Osteocyte (in vitro differentiated cells): ENCODE results near the gene RNF224. TPM values are rescaled to one million over a fixed set of nuclear protein-coding genes. Genes with fewer than 3 reads are reported as not detected.

Experiments used
- DNase-seq: peaks from one replicate; pipeline ENCODE4 v3.0.0; 2021; ENCODE audit warnings: mixed read lengths; ENCODE audit not compliant: unreplicated experiment; ENCODE audit errors: extremely low spot score
- H3K27ac Mint-ChIP-seq: one replicate; pipeline ENCODE4 v1.8.0; 2021; ENCODE audit warnings: mild to moderate bottlenecking, mixed read lengths; ENCODE audit not compliant: unreplicated experiment
- H3K27me3 Mint-ChIP-seq: one replicate; pipeline ENCODE4 v1.8.0; 2021; ENCODE audit warnings: mixed read lengths; ENCODE audit not compliant: unreplicated experiment
- H3K36me3 Mint-ChIP-seq: one replicate; pipeline ENCODE4 v1.8.0; 2021; ENCODE audit warnings: mixed read lengths; ENCODE audit not compliant: unreplicated experiment
- H3K4me1 Mint-ChIP-seq: one replicate; pipeline ENCODE4 v1.8.0; 2021; ENCODE audit warnings: mixed read lengths; ENCODE audit not compliant: unreplicated experiment
- H3K4me3 Mint-ChIP-seq: one replicate; pipeline ENCODE4 v1.8.0; 2021; ENCODE audit warnings: mild to moderate bottlenecking, moderate library complexity, mixed read lengths; ENCODE audit not compliant: unreplicated experiment
- H3K9me3 Mint-ChIP-seq: one replicate; pipeline ENCODE4 v1.8.0; 2021; ENCODE audit warnings: mixed read lengths; ENCODE audit not compliant: unreplicated experiment
- CTCF ChIP-seq: fragments of 200-600 bp; sonication (generic); IDR thresholded peaks from 2 replicates; pipeline ENCODE4 v1.5.0; 2021; ENCODE audit warnings: antibody characterized with exemption, mild to moderate bottlenecking, moderate library complexity
- long read RNA-seq: library from polyadenylated mRNA; unstranded; transcript quantifications from one replicate; pipeline ENCODE4 v2.0.0, GENCODE V29; 2021
- total RNA-seq: library from RNA; stranded (reverse); gene quantifications from 2 replicates; pipeline ENCODE4 v1.2.1, GENCODE V29; 2021

RNF224 gene
- not detected in 2 replicates for total RNA-seq
- long read RNA-seq = 0 reads

DNA sequence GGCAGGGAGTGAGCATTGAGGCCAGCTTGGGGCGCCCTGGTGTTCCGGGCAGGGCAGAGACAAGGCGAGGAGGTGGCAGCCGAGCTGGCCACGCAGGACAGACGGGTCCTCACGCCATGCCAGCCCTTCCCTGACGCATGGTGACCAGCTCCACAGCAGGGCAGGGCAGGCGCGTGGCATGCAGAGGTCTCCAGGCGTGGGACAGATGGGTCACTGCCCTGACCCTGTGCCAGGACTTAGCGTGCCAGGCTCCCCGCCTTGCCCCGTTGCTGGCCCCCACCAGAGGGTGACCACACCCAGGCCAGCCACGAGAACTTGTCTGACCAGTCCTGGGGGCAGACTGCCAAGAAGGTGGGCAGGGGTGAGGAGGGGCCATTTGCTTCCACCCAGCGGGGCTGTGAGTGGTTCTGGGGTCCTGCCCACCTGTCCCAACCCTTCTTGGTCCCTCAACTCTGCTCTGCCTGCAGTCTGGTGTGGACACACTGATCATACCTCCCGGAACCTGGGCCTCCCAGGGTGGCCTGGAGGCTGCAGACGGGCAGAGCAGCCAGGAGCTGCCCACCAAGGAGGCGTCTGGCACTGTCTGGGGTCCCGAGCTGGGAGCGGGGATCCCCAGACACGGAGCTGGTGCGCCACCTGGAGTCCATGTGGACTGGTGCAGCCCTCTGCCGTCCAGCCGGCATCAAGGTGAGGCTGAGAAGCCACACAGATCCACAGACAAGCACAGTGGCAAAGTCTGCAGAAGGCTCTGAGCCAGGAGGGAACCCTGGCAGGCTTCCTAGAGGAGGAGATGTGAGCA is at the start of gene RNF224:
RNF224 (plus strand) TSS at position 449 of the 799 bp plus-strand sequence. CDS start 834 bp downstream, outside the sequence.
- no peaks in the 10 kb centered on the region for H3K36me3 Mint-ChIP-seq
- H3K27ac Mint-ChIP-seq = peak within 1 kb of the TSS; percentile 25
- no peak within 1 kb of the TSS for H3K4me3 Mint-ChIP-seq

DNA sequence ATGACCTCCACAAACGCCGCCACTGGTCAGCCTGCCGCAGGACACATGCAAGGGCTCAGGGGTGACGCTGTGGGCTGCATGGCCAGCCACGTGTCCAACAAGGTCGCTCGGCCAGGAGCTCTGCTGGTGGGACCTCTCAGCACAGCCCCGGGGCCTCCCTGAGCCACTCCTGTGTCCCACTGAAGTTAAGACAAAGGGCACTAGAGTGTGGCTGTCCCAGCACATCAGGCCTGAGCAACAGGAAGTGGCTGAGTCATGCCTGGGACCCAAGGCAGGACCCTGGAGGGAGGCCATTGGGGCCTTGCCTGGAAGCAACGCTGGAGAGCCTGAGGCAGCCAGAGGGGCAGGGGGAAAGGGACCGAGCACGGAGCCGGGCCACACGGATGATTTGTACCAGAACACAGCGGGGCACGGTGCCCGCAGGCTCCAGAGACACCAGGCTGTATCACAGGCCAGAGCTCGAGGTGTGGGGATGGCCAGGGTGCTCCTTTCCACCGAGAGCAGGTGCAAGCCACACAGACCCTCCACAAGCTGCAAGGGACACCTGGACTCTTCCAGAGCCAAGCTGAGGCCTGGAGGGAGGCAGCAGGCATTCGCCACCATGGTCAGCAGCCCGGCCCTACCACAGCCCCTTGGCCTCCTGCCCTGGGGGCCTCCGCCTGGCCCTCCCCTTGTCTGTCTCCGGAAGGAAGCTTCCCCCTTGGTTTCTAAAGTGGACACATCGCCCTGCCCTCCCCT is 48.9 kb upstream of the RNF224 start:
- Mint-ChIP-seq H3K27ac (no peak overlapping the region), H3K9me3 (no peaks in the 10 kb centered on the region), H3K36me3 (peaks cover 11% of the 10 kb centered on the region), H3K4me1 (peaks cover 2% of the 10 kb centered on the region), H3K27me3 (no peaks in the 10 kb centered on the region), H3K4me3 (no peak overlapping the region)
- no peak for TF ChIP-seq CTCF
- no peak for DNase-seq

More for the DNA sequence above, at the start of gene RNF224:
- H3K9me3 Mint-ChIP-seq = no peaks in the 10 kb centered on the region
- H3K27me3 Mint-ChIP-seq = no peaks in the 10 kb centered on the region
- DNase-seq = peak; percentile 91
- H3K4me1 Mint-ChIP-seq = peaks cover 10% of the 10 kb centered on the region
- peak; percentile 89 for TF ChIP-seq CTCF

DNA sequence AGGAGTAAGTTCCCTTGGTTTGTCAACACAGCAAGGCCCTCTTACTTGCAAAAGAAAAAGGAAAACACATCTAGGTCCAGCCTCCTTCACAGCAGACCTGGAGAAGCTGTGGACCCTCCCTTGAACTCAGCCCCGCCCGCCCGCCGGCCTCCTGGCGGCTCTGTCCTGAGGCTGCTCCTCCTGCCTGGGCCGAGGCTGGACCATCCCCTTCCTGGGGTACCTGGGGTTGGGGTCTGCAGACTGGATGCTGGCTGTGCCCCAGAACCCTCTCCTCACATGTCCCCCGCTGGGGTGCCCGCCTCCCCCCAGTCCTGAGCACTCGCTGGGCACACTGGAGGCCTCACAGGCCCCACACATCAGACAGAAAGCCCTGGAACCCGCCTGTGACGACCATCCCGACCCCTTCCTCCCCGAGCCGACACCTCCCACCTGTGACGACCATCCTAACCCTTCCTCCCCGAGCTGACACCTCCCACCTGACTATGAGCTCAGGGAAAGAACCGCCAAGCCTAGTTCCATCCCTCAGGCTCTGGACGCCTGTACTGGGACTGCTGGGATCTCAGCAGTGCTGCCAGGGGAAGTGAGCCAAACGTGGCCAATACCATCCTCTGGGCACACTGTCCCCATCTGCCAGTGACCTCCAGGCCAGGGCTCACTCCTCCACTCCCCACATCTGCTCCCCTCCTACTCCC is 48.2 kb upstream of the RNF224 start:
- DNase-seq = no peak
- Mint-ChIP-seq H3K27me3 (no peaks in the 10 kb centered on the region), H3K4me1 (peaks cover 2% of the 10 kb centered on the region), H3K4me3 (no peak overlapping the region), H3K9me3 (no peaks in the 10 kb centered on the region), H3K27ac (no peak overlapping the region), H3K36me3 (peaks cover 12% of the 10 kb centered on the region)
- no peak for TF ChIP-seq CTCF

- Mint-ChIP-seq H3K27me3 (no peaks in the 10 kb centered on the region), H3K4me3 (no peak overlapping the region), H3K36me3 (peaks cover 14% of the 10 kb centered on the region), H3K27ac (no peak overlapping the region), H3K4me1 (peaks cover 2% of the 10 kb centered on the region), H3K9me3 (no peaks in the 10 kb centered on the region)
- DNase-seq = no peak
- no peak for TF ChIP-seq CTCF
These were observed 47.5 kb upstream of the RNF224 start for GRCh38 chr9:137179761-137180160.
